Measurements from ENCODE around the gene USP22. TPM values are rescaled to one million over a fixed set of nuclear protein-coding genes. Genes with fewer than 3 reads are reported as not detected.

Gene USP22
- total and polyA plus RNA-seq, 2 of the 4 experiments (the other 2 are of a cell fraction) = 161 to 319 TPM

GRCh38 chr17:21046216-21046615, 3.4 kb upstream of the USP22 start:
- H2BK20ac ChIP-seq (ENCODE audit: low read depth, low read length) = no peak overlapping the region
- H2BK120ac ChIP-seq (ENCODE audit: low read depth, low read length) = no peak overlapping the region
- H2BK15ac ChIP-seq (ENCODE audit: low read depth, low read length) = no peak overlapping the region
- H3K14ac ChIP-seq (replicated peaks; ENCODE audit: low read depth, low read length) = no peak overlapping the region
- no peak overlapping the region for H3K27ac ChIP-seq (ENCODE audit: insufficient read depth, low read length)
- peaks cover 5% of the 10 kb centered on the region for H3K4me1 ChIP-seq (ENCODE audit: control insufficient read depth, insufficient read depth, low read length)
- ChIA-PET CTCF (no interaction called here), POLR2A (ENCODE audit: unreplicated experiment) (no interaction called here)
- no TSS peak for BruUV-seq (replicated peaks)
- H3K27me3 ChIP-seq (ENCODE audit: control insufficient read depth, insufficient read depth, low read length) = no peaks in the 10 kb centered on the region
- intact Hi-C loops (cut with micrococcal nuclease) (no loop called here), in situ Hi-C loops (cut with MboI; ENCODE audit: low sequenced_read_pairs) (no loop called here), dilution Hi-C loops (cut with HindIII; ENCODE audit: low sequenced_read_pairs, unreplicated experiment) (no loop called here)
- H4K5ac ChIP-seq (ENCODE audit: low read depth, low read length) = no peak overlapping the region
- H3K4ac ChIP-seq (ENCODE audit: low read depth, low read length) = no peak overlapping the region
- H3K79me1 ChIP-seq (ENCODE audit: low read depth in 1 of 2, low read length in 2 of 2) = 0 out of 4 replicates have a peak, but pooled peaks cover 0 to 4% of the 10 kb centered on the region in 2 experiments
- H3K9me1 ChIP-seq (ENCODE audit: insufficient read depth, low read length) = peaks cover 5% of the 10 kb centered on the region
- no peak overlapping the region for H2BK5ac ChIP-seq (ENCODE audit: low read depth, low read length, poor library complexity, severe bottlenecking)
- H3K18ac ChIP-seq (ENCODE audit: low read depth, low read length) = no peak overlapping the region
- no peaks in the 10 kb centered on the region for H3K9me3 ChIP-seq (ENCODE audit: control insufficient read depth, insufficient read depth, low read length)
- no peak overlapping the region for H2AFZ ChIP-seq (replicated peaks; ENCODE audit: low read length, poor library complexity)
- H4K20me1 ChIP-seq (ENCODE audit: insufficient read depth, low read length) = peaks cover 12% of the 10 kb centered on the region
- H3K56ac ChIP-seq (ENCODE audit: extremely low read depth, insufficient read depth, low read length) = no peak overlapping the region
- no peak for DNase-seq
- no peak overlapping the region for H4K8ac ChIP-seq (ENCODE audit: low read depth in 2 of 2, low read length in 2 of 2)
- H3K4me3 ChIP-seq (ENCODE audit: insufficient read depth, low read depth, low read length) = no peak overlapping the region
- no peak for ATAC-seq (ENCODE audit: low read depth)
- H2AK9ac ChIP-seq (replicated peaks; ENCODE audit: low read depth, low read length, poor library complexity) = no peak overlapping the region
- no peak overlapping the region for H3K23ac ChIP-seq (ENCODE audit: low read depth, low read length)
- H3K4me2 ChIP-seq (ENCODE audit: low read depth, low read length) = no peak overlapping the region
- no CpG with 5 or more reads among the region's 3 CpGs for WGBS, 2 experiments (ENCODE audit: extremely low coverage in 2 of 2, insufficient read length in 1 of 2)
- no peak overlapping the region for H3K9ac ChIP-seq (ENCODE audit: low read depth, low read length)
- H3K36me3 ChIP-seq (ENCODE audit: control insufficient read depth, insufficient read depth, low read length) = no peaks in the 10 kb centered on the region
- H4K91ac ChIP-seq (ENCODE audit: insufficient read depth, low read depth, low read length) = no peak overlapping the region
- TF ChIP-seq BHLHE40 (IDR thresholded peaks at IDR 0.05; ENCODE audit: low read depth, low read length) (no peak), NFE2L2 (IDR thresholded peaks at IDR 0.05; ENCODE audit: low read depth, low read length) (no peak), CTCF (conservative IDR thresholded peaks at IDR 0.05; ENCODE audit: low read depth, low read length) (no peak), CHD1 (IDR thresholded peaks at IDR 0.05; ENCODE audit: low read depth, low read length) (no peak), FOS (IDR thresholded peaks at IDR 0.05; ENCODE audit: low read depth, low read length) (no peak)
- TF ChIP-seq, protein P1, sequence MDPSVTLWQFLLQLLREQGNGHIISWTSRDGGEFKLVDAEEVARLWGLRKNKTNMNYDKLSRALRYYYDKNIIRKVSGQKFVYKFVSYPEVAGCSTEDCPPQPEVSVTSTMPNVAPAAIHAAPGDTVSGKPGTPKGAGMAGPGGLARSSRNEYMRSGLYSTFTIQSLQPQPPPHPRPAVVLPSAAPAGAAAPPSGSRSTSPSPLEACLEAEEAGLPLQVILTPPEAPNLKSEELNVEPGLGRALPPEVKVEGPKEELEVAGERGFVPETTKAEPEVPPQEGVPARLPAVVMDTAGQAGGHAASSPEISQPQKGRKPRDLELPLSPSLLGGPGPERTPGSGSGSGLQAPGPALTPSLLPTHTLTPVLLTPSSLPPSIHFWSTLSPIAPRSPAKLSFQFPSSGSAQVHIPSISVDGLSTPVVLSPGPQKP (IDR thresholded peaks at IDR 0.05; ENCODE audit: borderline replicate concordance, low read depth, low read length) = no peak
- H2AK5ac ChIP-seq (ENCODE audit: low read depth, low read length) = no peak overlapping the region
